ENCODE data around the gene GRK4.

GRCh38 chr4:2964706-2965258 is 1.4 kb downstream of the GRK4 start:
- TF ChIP-seq POLR2AphosphoS5 (IDR thresholded peaks at IDR 0.05; ENCODE audit: low read depth, low read length): no peak
- no peak for TF ChIP-seq EZH2 (IDR thresholded peaks at IDR 0.05)
- no peak for TF ChIP-seq EGR1 (IDR thresholded peaks at IDR 0.05; ENCODE audit: low read depth)
- no peak for TF ChIP-seq ZFX (IDR thresholded peaks at IDR 0.05)
- no peak for TF ChIP-seq CTCF (IDR thresholded peaks at IDR 0.05 in 2 of 3, conservative IDR thresholded peaks at IDR 0.05 in 1 of 3; ENCODE audit: borderline replicate concordance in 1 of 3, insufficient read depth in 1 of 3, low read depth in 2 of 3, low read length in 2 of 3)
- no peak for TF ChIP-seq POLR2A (IDR thresholded peaks at IDR 0.05; ENCODE audit: borderline replicate concordance, extremely low read depth, insufficient read depth, insufficient read length)
- TF ChIP-seq SIN3A (IDR thresholded peaks at IDR 0.05; ENCODE audit: low read depth): no peak
- TF ChIP-seq EZH2phosphoT487 (IDR thresholded peaks at IDR 0.05; ENCODE audit: borderline replicate concordance): no peak
- TF ChIP-seq YY1 (IDR thresholded peaks at IDR 0.05; ENCODE audit: extremely low read depth, insufficient replicate concordance, low read depth, low read length): no peak
- TF ChIP-seq RAD21 (IDR thresholded peaks at IDR 0.05; ENCODE audit: low read depth): no peak
